Mammary epithelial cell (primary cell): ENCODE results near the gene MEI1.

Source experiments
- CTCF ChIP-seq, 2 donors: IDR thresholded peaks in 1 of 2; conservative IDR thresholded peaks in 1 of 2; 2 replicates each; pipeline ENCODE4 v1.5.1; 2011 to 2012; ENCODE audit warnings: inconsistent platforms in 2 of 2, low read length in 2 of 2, mild to moderate bottlenecking in 2 of 2, control low read depth in 1 of 2, low read depth in 1 of 2; ENCODE audit not compliant: insufficient read depth in 1 of 2; ENCODE audit errors: extremely low read depth in 1 of 2
- EZH2 ChIP-seq: IDR thresholded peaks from 2 replicates; pipeline ENCODE4 v1.6.1; 2012; ENCODE audit warnings: low read length, inconsistent platforms, borderline replicate concordance

- TF ChIP-seq CTCF (conservative IDR thresholded peaks at IDR 0.05 in 1 of 2, IDR thresholded peaks at IDR 0.05 in 1 of 2; ENCODE audit: extremely low read depth in 1 of 2, insufficient read depth in 1 of 2, low read depth in 1 of 2, low read length in 2 of 2) (no peak), EZH2 (no peak)
These were observed 53.0 kb downstream of the MEI1 start for GRCh38 chr22:41752011-41752970.
